Epithelial cell of prostate (primary cell): ENCODE measurements around the gene ZIM2.

ENCODE experiments used
- DNase-seq: peaks from one replicate; pipeline ENCODE4 v3.0.0-alpha.2; 2011; ENCODE audit warnings: low read depth, low spot score
- H3K27ac ChIP-seq: fragments of 450-650 bp; 2 replicates; pipeline ENCODE4 v1.5.1; 2017; ENCODE audit warnings: mild to moderate bottlenecking

The ZIM2 gene

GRCh38 chr19:56839652-56840450 lies 675 bp downstream of the ZIM2 start:
- DNase-seq: no peak

GRCh38 chr19:56838909-56839651 lies 1.4 kb downstream of the ZIM2 start:
- H3K27ac ChIP-seq: no peak overlapping the region
- DNase-seq: no peak

More at GRCh38 chr19:56839652-56840450, 675 bp downstream of the ZIM2 start:
- no peak overlapping the region for H3K27ac ChIP-seq

DNA sequence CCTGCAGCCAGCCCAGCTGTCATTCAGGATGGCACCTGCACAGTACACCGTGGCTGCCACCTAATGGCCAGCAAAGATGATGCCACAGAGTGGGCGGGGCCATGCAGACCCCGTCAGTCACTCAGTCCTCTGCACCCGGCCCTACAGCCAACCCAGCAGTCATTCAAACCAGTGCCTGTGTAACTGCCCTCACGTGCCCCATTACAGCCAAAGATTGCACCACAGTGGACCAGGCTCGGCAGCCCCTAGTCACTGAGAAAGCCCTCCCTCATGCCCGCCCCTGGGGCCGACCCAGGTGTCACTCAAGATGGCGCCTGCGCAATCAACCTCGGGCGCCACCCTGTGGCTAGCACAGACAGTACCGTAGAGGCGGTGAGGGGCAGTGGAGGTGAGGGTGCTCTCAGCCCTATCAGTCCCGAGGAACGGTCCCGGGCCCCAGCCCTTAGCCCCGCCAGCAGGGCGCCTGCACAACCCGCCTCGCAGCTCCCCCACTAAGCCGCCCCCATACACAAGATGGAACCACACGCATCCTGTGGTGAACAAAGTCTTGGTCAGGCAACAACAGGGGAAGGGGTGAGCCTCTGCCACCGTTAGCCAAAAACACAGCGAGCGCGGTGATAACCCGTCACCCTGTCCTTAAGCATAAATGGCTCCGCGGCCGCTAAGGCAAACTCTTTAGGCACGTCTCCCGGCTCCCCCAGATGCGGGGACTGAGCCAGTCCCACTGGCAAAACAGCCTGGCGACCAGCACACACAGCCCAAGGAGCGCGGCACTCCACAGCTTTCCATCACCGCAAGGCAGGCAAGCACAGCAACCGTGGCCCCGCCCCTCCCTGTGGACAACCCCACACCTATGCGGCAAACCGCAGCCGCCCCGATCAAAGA lies 2.3 kb downstream of the ZIM2 start:
- no peak for DNase-seq
- H3K27ac ChIP-seq: no peak overlapping the region

- H3K27ac ChIP-seq: no peak overlapping the region
- no peak for DNase-seq
Measured at GRCh38 chr19:56837492-56838023, 3.0 kb downstream of the ZIM2 start.

GRCh38 chr19:56837004-56837403 lies 3.5 kb downstream of the ZIM2 start:
- DNase-seq: no peak
- no peak overlapping the region for H3K27ac ChIP-seq

DNA sequence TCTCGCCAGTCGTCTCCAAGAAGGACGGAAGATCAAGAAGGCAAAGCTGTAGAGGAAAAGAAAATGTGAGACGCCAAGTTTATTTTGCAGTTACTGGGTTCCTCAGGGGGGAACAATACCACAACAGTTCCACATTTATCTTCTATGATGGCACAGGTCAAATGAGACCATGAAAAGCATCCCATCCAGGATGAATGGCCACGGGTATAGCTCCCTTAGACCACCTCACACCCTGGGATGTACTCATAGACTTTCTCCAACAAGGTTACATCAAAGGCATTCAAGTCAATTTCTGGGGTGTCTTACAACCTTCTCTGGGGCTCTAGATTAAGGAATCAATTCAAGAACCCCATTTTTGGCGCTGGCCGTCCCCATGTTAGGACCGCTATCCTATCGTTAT lies 4.5 kb downstream of the ZIM2 start:
- no peak overlapping the region for H3K27ac ChIP-seq
- no peak for DNase-seq

DNA sequence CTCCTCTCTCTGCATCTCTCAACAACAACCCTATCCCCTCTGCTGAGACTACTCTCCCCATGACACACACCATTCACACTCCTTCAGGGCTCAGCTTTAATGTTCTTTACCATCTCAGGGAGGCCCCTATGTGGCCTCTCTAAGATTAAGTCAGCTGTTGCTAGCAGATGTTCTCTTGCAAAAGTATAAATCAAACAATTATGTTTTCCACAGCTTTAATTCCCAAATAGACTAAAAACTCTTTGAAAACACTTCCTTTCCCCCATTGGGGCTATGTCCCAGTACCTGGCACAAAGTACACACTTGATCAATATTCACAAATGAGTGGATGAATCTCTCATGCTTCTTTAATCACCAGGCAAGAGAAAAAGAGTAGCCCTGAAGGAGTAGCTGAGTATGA lies 5.1 kb downstream of the ZIM2 start:
- H3K27ac ChIP-seq: no peak overlapping the region
- no peak for DNase-seq

- H3K27ac ChIP-seq: no peak overlapping the region
- DNase-seq: no peak
Measured at GRCh38 chr19:56834564-56835375, 5.8 kb downstream of the ZIM2 start.

- H3K27ac ChIP-seq: no peak overlapping the region
- DNase-seq: no peak
Measured at GRCh38 chr19:56832352-56832928, 8.1 kb downstream of the ZIM2 start.

DNA sequence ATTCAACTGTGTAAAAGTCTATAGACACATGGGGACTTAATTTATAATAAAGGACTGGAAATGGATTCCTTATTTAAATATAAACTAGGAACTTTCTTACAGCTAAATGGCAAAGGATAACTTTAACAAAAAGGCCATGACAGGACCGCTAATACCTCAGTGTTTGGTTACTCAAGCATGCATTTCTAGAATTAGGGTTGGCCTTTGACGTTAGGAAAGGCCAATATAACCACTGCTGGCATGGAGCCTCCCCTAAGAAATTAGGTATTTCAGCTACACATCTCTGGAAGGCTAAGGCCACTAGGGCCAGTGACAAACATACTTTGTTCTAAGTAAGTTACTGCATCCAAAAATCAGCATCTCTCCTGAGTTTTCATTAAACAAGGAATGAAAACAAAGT lies 9.3 kb downstream of the ZIM2 start:
- H3K27ac ChIP-seq: no peak overlapping the region
- no peak for DNase-seq

- no peak for DNase-seq
- no peak overlapping the region for H3K27ac ChIP-seq
Measured at GRCh38 chr19:56829596-56829995, 10.9 kb downstream of the ZIM2 start.

DNA sequence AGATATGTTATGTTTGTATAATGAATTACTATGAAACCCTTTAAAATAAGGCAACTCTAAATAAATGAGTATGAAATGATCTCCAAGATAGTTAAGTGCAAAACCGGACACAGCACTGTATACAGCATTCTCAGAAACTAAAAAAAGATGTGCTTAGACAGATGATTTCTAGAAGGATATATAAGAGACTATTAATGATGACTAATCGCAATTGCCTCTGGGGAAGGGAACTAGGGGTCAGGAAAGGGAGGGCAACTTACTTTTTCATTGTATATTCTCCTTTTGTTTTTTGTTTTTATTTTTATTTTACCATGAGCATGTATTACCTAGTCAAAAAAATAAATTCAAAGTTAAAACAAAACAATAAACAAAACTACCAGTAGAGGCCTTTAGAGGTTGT lies 12.8 kb downstream of the ZIM2 start:
- no peak for DNase-seq
- no peak overlapping the region for H3K27ac ChIP-seq

GRCh38 chr19:56823956-56824355 lies 16.6 kb downstream of the ZIM2 start:
- H3K27ac ChIP-seq: no peak overlapping the region
- no peak for DNase-seq

- no peak overlapping the region for H3K27ac ChIP-seq
- no peak for DNase-seq
Measured at GRCh38 chr19:56823417-56823816, 17.1 kb downstream of the ZIM2 start.

- no peak for DNase-seq
- no peak overlapping the region for H3K27ac ChIP-seq
Measured at GRCh38 chr19:56822755-56823154, 17.8 kb downstream of the ZIM2 start.

DNA sequence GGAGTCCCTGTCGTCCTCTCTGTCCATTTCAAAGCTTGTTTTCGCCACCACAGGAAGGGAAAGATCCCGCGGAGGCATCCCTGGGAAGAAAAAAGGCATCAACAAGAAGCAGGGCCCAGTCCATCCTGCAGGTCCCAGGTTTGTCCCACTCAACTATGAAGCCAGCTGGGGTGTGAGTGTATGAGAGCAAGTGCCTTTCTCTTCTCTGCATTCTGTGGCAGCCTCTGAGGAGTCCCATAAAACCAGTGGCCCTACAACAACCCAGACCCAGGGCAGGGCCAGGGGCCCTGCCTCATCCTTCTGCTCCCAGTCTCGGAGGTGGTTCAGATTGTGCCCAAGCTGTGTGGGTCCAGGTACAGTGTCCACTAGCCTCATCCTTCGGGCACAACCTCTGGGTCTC lies 18.9 kb downstream of the ZIM2 start:
- no peak overlapping the region for H3K27ac ChIP-seq
- no peak for DNase-seq

- no peak for DNase-seq
- H3K27ac ChIP-seq: no peak overlapping the region
Measured at GRCh38 chr19:56821209-56821608, 19.3 kb downstream of the ZIM2 start.

DNA sequence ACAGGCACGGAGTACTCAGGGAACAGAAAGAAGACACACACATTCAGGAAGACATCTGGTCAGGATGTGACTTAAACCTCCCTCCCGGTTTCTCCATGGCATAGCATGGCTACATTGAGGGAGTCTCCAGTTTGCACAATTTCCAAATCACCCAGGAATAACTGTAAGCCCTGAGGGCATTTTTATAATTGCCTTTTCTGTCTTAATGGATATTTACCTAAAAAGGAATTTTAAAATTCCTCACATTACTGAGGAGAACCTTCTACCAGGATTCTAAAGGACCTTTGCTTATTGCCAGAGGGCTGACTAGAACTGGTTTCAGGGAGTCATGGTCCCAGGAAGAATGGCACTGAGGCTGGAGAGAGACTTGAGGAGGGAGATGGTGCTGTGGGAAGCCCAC lies 21.4 kb downstream of the ZIM2 start:
- no peak for DNase-seq

GRCh38 chr19:56814656-56815055 lies 25.9 kb downstream of the ZIM2 start:
- no peak overlapping the region for H3K27ac ChIP-seq
- no peak for DNase-seq

More for the DNA sequence above, 21.4 kb downstream of the ZIM2 start:
- H3K27ac ChIP-seq: no peak overlapping the region
